CD14-positive monocyte (primary cell): ENCODE results near the gene UTRN. TPM values are rescaled to one million over a fixed set of nuclear protein-coding genes. Genes with fewer than 3 reads are reported as not detected.

ENCODE experiments used
- DNase-seq, 3 donors: peaks; one replicate each; pipeline ENCODE4 v3.0.0-alpha.2; 2011 to 2022
- H2AFZ ChIP-seq: 2 replicates; pipeline ENCODE4 v1.6.0; 2012; ENCODE audit warnings: mild to moderate bottlenecking, low read depth, low read length, inconsistent platforms; ENCODE audit not compliant: insufficient read depth, poor library complexity, severe bottlenecking
- H3K27ac ChIP-seq, 2 donors: 1 replicate in 1 of 2; 2 replicates in 1 of 2; pipeline ENCODE4 v1.5.1; 2012 to 2013; ENCODE audit warnings: low read length in 2 of 2, control low read depth in 1 of 2, inconsistent platforms in 1 of 2, low read depth in 1 of 2, mild to moderate bottlenecking in 1 of 2
- H3K27me3 ChIP-seq, 2 donors: one replicate each; pipeline versions ENCODE4 v1.6.0 to v1.6.1; 2011 to 2013; ENCODE audit warnings: low read length in 2 of 2; ENCODE audit not compliant: control insufficient read depth in 2 of 2, insufficient read depth in 2 of 2
- H3K36me3 ChIP-seq, 2 donors: replicated peaks in 1 of 2; 1 replicate in 1 of 2; 2 replicates in 1 of 2; pipeline versions ENCODE4 v1.5.1 to v1.6.1; 2012 to 2013; ENCODE audit warnings: low read length in 2 of 2, control low read depth in 1 of 2, inconsistent platforms in 1 of 2, mild to moderate bottlenecking in 1 of 2; ENCODE audit not compliant: insufficient read depth in 2 of 2, control insufficient read depth in 1 of 2
- H3K4me1 ChIP-seq, 2 donors: 1 replicate in 1 of 2; 2 replicates in 1 of 2; pipeline versions ENCODE4 v1.5.1 to v1.6.1; 2012 to 2013; ENCODE audit warnings: low read length in 2 of 2, control low read depth in 1 of 2, inconsistent platforms in 1 of 2, mild to moderate bottlenecking in 1 of 2, moderate library complexity in 1 of 2; ENCODE audit not compliant: insufficient read depth in 2 of 2, control insufficient read depth in 1 of 2
- H3K4me2 ChIP-seq: replicated peaks from 2 replicates; pipeline ENCODE3; 2012; ENCODE audit warnings: low read length, moderate library complexity, mild to moderate bottlenecking; ENCODE audit not compliant: poor library complexity, severe bottlenecking; ENCODE audit errors: extremely low read depth
- H3K4me3 ChIP-seq, 3 experiments: fragments of 200-600 bp in 1 of 3; sonication (generic) in 1 of 3; replicated peaks in 1 of 3; 1 replicate in 2 of 3; 2 replicates in 1 of 3; pipeline ENCODE4 v1.5.1; 2011 to 2013; ENCODE audit warnings: low read length in 3 of 3, mild to moderate bottlenecking in 3 of 3, control low read depth in 2 of 3, low read depth in 2 of 3, inconsistent platforms in 1 of 3, moderate library complexity in 1 of 3
- H3K79me2 ChIP-seq: 2 replicates; pipeline ENCODE4 v1.6.0; 2012; ENCODE audit warnings: mild to moderate bottlenecking, control low read depth, inconsistent platforms, low read length, moderate library complexity; ENCODE audit not compliant: insufficient read depth
- H3K9ac ChIP-seq: 2 replicates; pipeline ENCODE4 v1.6.0; 2017; ENCODE audit warnings: low read length, mild to moderate bottlenecking; ENCODE audit not compliant: insufficient read depth, poor library complexity, severe bottlenecking
- H3K9me3 ChIP-seq, 2 donors: replicated peaks in 1 of 2; 1 replicate in 1 of 2; 2 replicates in 1 of 2; pipeline versions ENCODE4 v1.5.1 to v1.6.1; 2012 to 2013; ENCODE audit warnings: low read length in 2 of 2, control low read depth in 1 of 2; ENCODE audit not compliant: control insufficient read depth in 1 of 2, insufficient read depth in 1 of 2
- H4K20me1 ChIP-seq: 2 replicates; pipeline ENCODE4 v1.6.0; 2012; ENCODE audit warnings: mild to moderate bottlenecking, low read length, control low read depth, moderate library complexity; ENCODE audit not compliant: insufficient read depth
- H3K27ac Mint-ChIP-seq, 7 donors: one replicate each; pipeline ENCODE4 v1.8.0; 2020; ENCODE audit warnings: mild to moderate bottlenecking in 7 of 7, mixed read lengths in 7 of 7, moderate library complexity in 6 of 7, inconsistent platforms in 2 of 7
- H3K27me3 Mint-ChIP-seq, 3 donors: one replicate each; pipeline ENCODE4 v1.8.0; 2021 to 2022; ENCODE audit warnings: low read depth in 3 of 3, mild to moderate bottlenecking in 3 of 3, mixed read lengths in 3 of 3, moderate library complexity in 3 of 3, inconsistent platforms in 1 of 3
- H3K36me3 Mint-ChIP-seq, 2 donors: one replicate each; pipeline ENCODE4 v1.8.0; 2020; ENCODE audit warnings: mixed read lengths in 2 of 2, inconsistent platforms in 1 of 2, mild to moderate bottlenecking in 1 of 2
- H3K4me1 Mint-ChIP-seq: one replicate; pipeline ENCODE4 v1.8.0; 2020; ENCODE audit warnings: mild to moderate bottlenecking, mixed read lengths
- H3K4me3 Mint-ChIP-seq, 2 donors: one replicate each; pipeline ENCODE4 v1.8.0; 2020; ENCODE audit warnings: mild to moderate bottlenecking in 2 of 2, mixed read lengths in 2 of 2, moderate library complexity in 1 of 2
- H3K9me3 Mint-ChIP-seq, 7 donors: one replicate each; pipeline ENCODE4 v1.8.0; 2020 to 2022; ENCODE audit warnings: mixed read lengths in 7 of 7, mild to moderate bottlenecking in 6 of 7, moderate library complexity in 6 of 7, inconsistent platforms in 2 of 7
- CTCF ChIP-seq: fragments of 200-600 bp; IDR thresholded peaks from one replicate; pipeline ENCODE4 v1.8.0; 2022; ENCODE audit warnings: antibody characterized with exemption, mild to moderate bottlenecking
- WGBS: methylation state at CpG from one replicate; pipeline ENCODE4 v1.1.5; 2013; ENCODE audit warnings: missing lambda C conversion rate; ENCODE audit not compliant: insufficient coverage; 5-methylcytosine and 5-hydroxymethylcytosine counted together
- intact Hi-C, 2 donors: fragments of 100-400 bp; cut with micrococcal nuclease; formaldehyde crosslinking; loops; one replicate each; pipeline versions ENCODE4 v1.15.0 to v1.15.1; 2023
- polyA plus RNA-seq, 3 donors: library from polyadenylated mRNA; depleted of rRNA in 1 of 3; unstranded in 2 of 3; stranded (reverse) in 1 of 3; fragments of 300-500 nt in 2 of 3; fragments of >200 nt in 1 of 3; fragmentation: Illumina TruSeq in 2 of 3; gene quantifications; 1 replicate in 2 of 3; 2 replicates in 1 of 3; pipeline ENCODE4 v1.2.3, GENCODE V29; 2012 to 2021

The UTRN gene
- polyA plus RNA-seq, 3 donors = 21.8 to 106 (median 66.1) TPM

DNA sequence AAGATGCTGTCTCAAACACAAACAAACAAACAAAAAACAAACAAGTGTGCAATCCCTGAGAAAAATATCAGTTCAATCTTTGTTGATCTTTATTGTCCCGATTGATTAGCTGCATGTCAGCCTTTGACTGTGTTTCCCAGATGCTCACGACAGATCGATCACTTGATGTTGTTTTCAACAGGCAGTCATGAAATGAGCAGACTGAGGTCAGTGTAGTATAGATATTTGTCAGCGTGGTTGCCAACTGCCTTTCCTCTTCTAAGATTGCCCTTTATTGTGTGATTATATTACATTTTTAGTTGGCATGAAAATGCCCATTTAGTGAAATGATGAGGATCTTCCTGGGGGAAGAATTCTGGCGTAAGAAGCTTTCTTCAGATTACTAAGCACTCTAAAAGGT lies 25.6 kb downstream of the UTRN start:
- H3K27me3 Mint-ChIP-seq = no peaks in the 10 kb centered on the region
- no peak overlapping the region for H3K9ac ChIP-seq
- peaks cover 16 to 41% of the 10 kb centered on the region in 2 donors for H3K36me3 ChIP-seq
- peaks cover 97% of the 10 kb centered on the region for H4K20me1 ChIP-seq
- no peak for DNase-seq
- H3K27me3 ChIP-seq = no peaks in the 10 kb centered on the region
- intact Hi-C loops = loop anchor here in 1 of 2 donors (10.0 kb wide), 1 partner anchor 54 kb away; no protein-coding TSS in a partner anchor
- peaks cover 98% of the 10 kb centered on the region for H3K79me2 ChIP-seq
- no peak overlapping the region for H3K4me3 ChIP-seq
- H3K4me2 ChIP-seq = no peak overlapping the region
- WGBS = 100% methylated on average over 2 of the region's 5 CpGs
- peaks cover 0 to 17% of the 10 kb centered on the region in 2 donors for H3K4me1 ChIP-seq
- H3K27ac ChIP-seq = peak overlapping the region in 1 of 2 donors; percentile 6
- TF ChIP-seq CTCF = no peak
- peak overlapping the region in 4 of 7 donors; percentile 12 to 50 (median 34) for H3K27ac Mint-ChIP-seq
- peaks cover 32% of the 10 kb centered on the region for H3K4me1 Mint-ChIP-seq
- H3K4me3 Mint-ChIP-seq = no peak overlapping the region
- peaks cover 30 to 55% of the 10 kb centered on the region in 2 donors for H3K36me3 Mint-ChIP-seq
- peaks cover 0 to 3% (median 0%) of the 10 kb centered on the region in 7 donors for H3K9me3 Mint-ChIP-seq
- H3K9me3 ChIP-seq = no peaks in the 10 kb centered on the region
- no peak overlapping the region for H2AFZ ChIP-seq

DNA sequence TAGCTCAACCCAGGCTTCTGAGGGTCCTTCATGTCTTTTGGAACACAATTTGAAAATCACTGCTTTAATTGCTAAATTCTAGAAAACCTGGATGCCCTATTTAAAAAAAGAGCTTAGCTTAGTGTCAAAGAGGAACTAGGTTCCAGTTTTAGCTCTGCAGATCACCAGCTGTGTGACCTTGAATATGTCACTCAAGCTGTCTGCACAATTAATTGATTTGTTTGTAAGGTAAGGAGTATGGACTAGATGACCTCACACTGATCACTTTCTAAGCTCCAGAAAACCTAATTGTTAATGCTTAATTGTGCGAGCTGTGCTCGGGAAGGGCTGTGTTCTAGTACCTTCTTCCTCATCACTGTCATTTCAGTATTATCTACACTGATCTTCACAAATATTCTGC lies 26.2 kb downstream of the UTRN start:
- no peak for TF ChIP-seq CTCF
- H3K4me1 ChIP-seq = peaks cover 0 to 17% of the 10 kb centered on the region in 2 donors
- H3K9ac ChIP-seq = no peak overlapping the region
- no peaks in the 10 kb centered on the region for H3K27me3 Mint-ChIP-seq
- H3K4me1 Mint-ChIP-seq = peaks cover 27% of the 10 kb centered on the region
- H3K9me3 ChIP-seq = no peaks in the 10 kb centered on the region
- H3K27me3 ChIP-seq = no peaks in the 10 kb centered on the region
- no peak overlapping the region for H3K4me3 ChIP-seq
- no peak for DNase-seq
- no peak overlapping the region for H3K4me2 ChIP-seq
- H3K9me3 Mint-ChIP-seq = peaks cover 0 to 3% (median 0%) of the 10 kb centered on the region in 7 donors
- peak overlapping the region in 2 of 7 donors; percentile 18 to 49 for H3K27ac Mint-ChIP-seq
- peaks cover 98% of the 10 kb centered on the region for H3K79me2 ChIP-seq
- intact Hi-C loops = loop anchor here in 1 of 2 donors (10.0 kb wide), 1 partner anchor 53 kb away; no protein-coding TSS in a partner anchor
- H3K36me3 Mint-ChIP-seq = peaks cover 26 to 49% of the 10 kb centered on the region in 2 donors
- peaks cover 16 to 46% of the 10 kb centered on the region in 2 donors for H3K36me3 ChIP-seq
- no CpG with 5 or more reads among the region's 2 CpGs for WGBS
- H2AFZ ChIP-seq = no peak overlapping the region
- peaks cover 97% of the 10 kb centered on the region for H4K20me1 ChIP-seq
- H3K4me3 Mint-ChIP-seq = no peak overlapping the region
- H3K27ac ChIP-seq = peak overlapping the region in 1 of 2 donors; percentile 6
